DMS114 treated with DMSO at 0.1 percent for 48 hours (cell line): Measurements from ENCODE around the gene OR5T1.

Experiments used
- DNase-seq: peaks from one replicate; lab custom pipeline; 2025; ENCODE audit not compliant: unreplicated experiment; lab: John Stamatoyannopoulos, UW

Gene OR5T1

DNA sequence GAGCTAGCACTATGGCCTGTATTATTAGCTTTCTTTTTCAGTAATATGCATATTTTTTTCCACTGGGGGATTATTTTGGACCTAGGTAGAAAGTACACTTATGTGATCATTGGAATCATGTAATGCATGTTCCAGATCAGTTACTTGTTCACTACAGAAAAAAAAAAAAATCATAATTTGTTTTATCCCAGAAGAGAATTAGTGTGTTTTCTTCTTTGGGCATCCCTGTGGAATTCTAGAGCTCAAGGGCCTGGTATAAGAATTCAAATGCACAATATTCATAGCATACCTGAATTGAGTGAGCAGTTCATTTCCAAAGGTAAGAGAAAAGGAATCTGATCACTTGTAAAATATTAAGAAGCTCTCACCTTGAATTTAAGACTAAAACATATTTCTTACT, at the start of gene OR5T1:
OR5T1 (plus strand) TSS at position 301 of the 400 bp plus-strand sequence. CDS start 1,485 bp downstream, outside the sequence.
- DNase-seq: no peak

DNA sequence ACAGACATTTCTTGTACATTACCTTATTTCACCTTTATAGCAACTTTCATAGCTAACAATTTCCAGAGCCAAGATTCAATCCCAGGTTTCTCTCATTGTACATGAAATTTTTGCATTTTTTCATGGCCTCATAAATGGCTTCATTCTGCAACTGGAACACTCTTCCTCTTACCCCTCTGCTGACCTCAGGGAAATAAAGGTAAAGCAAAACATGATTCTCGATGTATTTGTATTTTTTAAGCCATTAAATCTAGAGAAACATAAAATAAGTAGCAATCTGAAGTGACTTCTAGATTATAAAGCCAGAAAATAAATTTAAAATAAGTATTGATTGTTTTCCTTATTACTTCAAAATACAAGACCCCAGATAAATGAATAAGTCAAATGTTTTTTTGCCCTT, 39.8 kb upstream of the OR5T1 start, which contains the start of gene OR5T2:
OR5T2 (minus strand) TSS at position 101 of the 400 bp plus-strand sequence. CDS start 1,193 bp downstream, outside the sequence.
- DNase-seq: no peak

DNA sequence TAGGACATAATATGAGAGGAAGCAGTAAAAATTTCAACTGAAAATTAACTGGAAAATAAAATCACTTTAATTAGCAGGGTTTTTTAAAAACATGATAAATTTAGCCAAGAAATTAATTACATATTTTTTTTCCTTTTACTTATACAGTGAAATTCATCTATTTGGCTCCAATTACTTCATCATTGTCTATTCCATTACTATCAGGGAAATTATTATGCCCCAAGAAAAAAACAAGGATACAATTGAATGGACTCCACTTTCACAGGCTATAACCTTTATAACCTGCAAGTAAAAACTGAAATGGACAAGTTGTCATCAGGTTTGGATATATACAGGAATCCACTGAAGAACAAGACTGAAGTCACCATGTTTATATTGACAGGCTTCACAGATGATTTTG, 22.0 kb upstream of the OR5T1 start, which contains the start of gene OR5T3:
OR5T3 (plus strand) TSS at position 301 of the 400 bp plus-strand sequence; CDS start at position 301, 0 bp downstream.
- no peak for DNase-seq

GRCh38 chr11:56271092-56271491, 2.9 kb upstream of the OR5T1 start:
- no peak for DNase-seq

GRCh38 chr11:56292154-56292553, 18.2 kb downstream of the OR5T1 start, which contains the start of gene OR8H1:
TSS of gene OR8H1 (minus strand) at chr11:56292254. CDS start at chr11:56291062, 1,192 bp downstream.
- no peak for DNase-seq

GRCh38 chr11:56296898-56297297, 22.9 kb downstream of the OR5T1 start:
- DNase-seq: no peak

DNA sequence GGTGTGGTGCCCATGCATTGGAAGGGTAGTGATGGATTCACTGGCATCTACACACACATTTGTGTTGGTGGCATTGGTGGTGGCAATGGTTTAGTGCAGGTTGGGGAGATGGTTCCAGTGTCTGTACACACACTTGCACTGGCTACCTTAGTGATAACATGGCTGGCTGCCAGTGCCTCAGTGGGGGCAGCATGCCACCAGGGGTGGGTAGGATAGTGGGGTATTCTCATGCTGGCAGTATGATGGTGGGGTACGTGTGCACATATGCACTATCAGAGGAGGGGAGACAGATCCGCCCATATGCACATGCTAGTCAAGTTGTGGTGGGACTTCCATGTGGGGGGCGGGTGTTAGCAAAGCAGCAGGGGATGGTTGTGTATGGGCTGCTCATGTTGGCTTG, 33.9 kb downstream of the OR5T1 start:
- DNase-seq: no peak

DNA sequence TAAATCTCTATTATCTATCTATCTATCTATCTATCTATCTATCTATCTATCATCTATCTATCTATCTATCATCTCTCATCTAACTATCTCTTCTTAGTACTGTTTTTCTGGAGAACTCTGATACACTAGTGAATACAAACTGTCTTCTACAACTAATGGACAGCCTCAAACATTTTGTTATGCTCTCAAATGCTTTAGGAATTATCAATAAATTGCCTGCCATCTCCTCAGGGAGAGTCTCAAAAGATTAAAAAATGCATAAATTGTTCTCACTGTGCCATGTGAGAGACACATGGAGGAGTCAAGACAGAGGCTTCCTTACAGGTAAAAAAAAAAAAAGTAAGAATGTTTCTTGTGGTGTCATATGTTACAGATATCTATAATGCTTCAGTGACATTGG, 40.9 kb downstream of the OR5T1 start, which contains the start of gene OR8K3:
OR8K3 (plus strand) TSS at position 301 of the 400 bp plus-strand sequence. CDS start 3,163 bp downstream, outside the sequence.
- no peak for DNase-seq
